ENCODE measurements around the gene GNAI3. TPM values are rescaled to one million over a fixed set of nuclear protein-coding genes. Genes with fewer than 3 reads are reported as not detected.

Gene GNAI3
- total and polyA plus RNA-seq, 10 of the 15 experiments (the other 5 are each of a cell fraction or from before 2014, with no cell fraction given): 5.9 to 13.8 (median 8.0) TPM

GRCh38 chr1:109564194-109564878, 15.9 kb downstream of the GNAI3 start:
- ChIA-PET RAD21 (ENCODE audit: unreplicated experiment) (no interaction called here), SMC1A (ENCODE audit: uncharacterized antibody, unreplicated experiment) (interaction anchor here (0.6 to 1.2 kb wide), 5 partner anchors 10 to 421 kb away, joined by 3 to 4 read pairs (median 3); partner anchors contain the start of genes AHCYL1, AMPD2 and GNAT2), POLR2A (interaction anchor here (0.6 kb wide), 1 partner anchor 57 kb away, joined by 3 read pairs; no protein-coding TSS in a partner anchor), CTCF (interaction anchor here (0.6 to 1.3 kb wide), 2 partner anchors 31 to 66 kb away, joined by 3 read pairs; no protein-coding TSS in a partner anchor)
- H3K9ac ChIP-seq (ENCODE audit: control insufficient read depth, insufficient read depth, low read length): no peak overlapping the region
- H4K20me1 ChIP-seq (ENCODE audit: control insufficient read depth, insufficient read depth): no peaks in the 10 kb centered on the region
- WGBS (ENCODE audit: insufficient coverage, insufficient replicate concordance, low lambda C conversion rate, missing lambda C conversion rate): 100% methylated on average over 7 of the region's 7 CpGs
- DNase-seq (ENCODE audit: low read depth, low spot score): no peak
- H3K9me3 ChIP-seq (replicated peaks; ENCODE audit: control insufficient read depth, insufficient read depth, low read length): no peaks in the 10 kb centered on the region
- H3K36me3 ChIP-seq (ENCODE audit: control insufficient read depth in 2 of 2, insufficient read depth in 2 of 2, low read length in 1 of 2): 0 out of 4 replicates have a peak, but pooled peaks cover 0 to 4% of the 10 kb centered on the region in 2 experiments
- in situ Hi-C loops (cut with MboI): no loop called here
- H2AFZ ChIP-seq (ENCODE audit: control insufficient read depth, low read depth, low read length): no peak overlapping the region
- H3K4me3 ChIP-seq: no peak overlapping the region
- intact Hi-C loops (cut with micrococcal nuclease; ENCODE audit: unreplicated experiment): no loop called here
- no peak for TF ChIP-seq ZNF592 (IDR thresholded peaks at IDR 0.05)
- no peak for TF ChIP-seq MTA3 (IDR thresholded peaks at IDR 0.05; ENCODE audit: borderline replicate concordance, low read length)
- H3K79me2 ChIP-seq (ENCODE audit: control insufficient read depth, insufficient read depth, low read length): peaks cover 92% of the 10 kb centered on the region
- no peaks in the 10 kb centered on the region for H3K27me3 ChIP-seq (replicated peaks in 1 of 2; ENCODE audit: control insufficient read depth in 2 of 2, insufficient read depth in 2 of 2, low read length in 1 of 2)
- FAIRE-seq: no peak
- peaks cover 19% of the 10 kb centered on the region for H3K4me1 ChIP-seq (ENCODE audit: control insufficient read depth, insufficient read depth, low read length)
- H3K4me2 ChIP-seq (ENCODE audit: control insufficient read depth, insufficient read depth): no peak overlapping the region
- H3K27ac ChIP-seq (ENCODE audit: control insufficient read depth, insufficient read depth): no peak overlapping the region
- ATAC-seq: no peak
- no TSS peak for BruUV-seq (replicated peaks)
